ENCODE results near the gene IL31RA.
"Not testable (repeated sequence)": the region's sequence is repeated elsewhere in the genome, so short reads cannot be mapped to it uniquely, and the experiment has no call there.

IL31RA gene

DNA sequence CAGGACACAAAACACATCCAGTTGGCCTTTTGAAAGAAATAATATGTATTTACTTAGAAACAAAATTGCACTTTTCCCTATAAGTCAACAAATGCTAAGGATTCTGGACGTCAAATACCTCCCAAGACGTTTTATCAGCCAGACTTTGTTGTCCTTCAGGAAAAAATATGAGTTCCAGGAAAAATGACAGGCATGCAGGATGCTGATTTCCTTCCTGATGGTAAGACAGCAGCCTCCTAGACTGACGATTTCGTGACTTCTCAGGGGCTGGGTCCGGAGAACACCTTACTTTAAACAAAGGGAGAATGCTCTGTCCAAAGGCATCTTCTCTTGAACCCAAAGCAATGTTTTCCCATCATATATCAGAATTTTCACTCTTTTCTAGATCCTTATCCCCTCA, 74.6 kb downstream of the IL31RA start:
- DNase-seq (ENCODE audit: low read depth), result no peak

DNA sequence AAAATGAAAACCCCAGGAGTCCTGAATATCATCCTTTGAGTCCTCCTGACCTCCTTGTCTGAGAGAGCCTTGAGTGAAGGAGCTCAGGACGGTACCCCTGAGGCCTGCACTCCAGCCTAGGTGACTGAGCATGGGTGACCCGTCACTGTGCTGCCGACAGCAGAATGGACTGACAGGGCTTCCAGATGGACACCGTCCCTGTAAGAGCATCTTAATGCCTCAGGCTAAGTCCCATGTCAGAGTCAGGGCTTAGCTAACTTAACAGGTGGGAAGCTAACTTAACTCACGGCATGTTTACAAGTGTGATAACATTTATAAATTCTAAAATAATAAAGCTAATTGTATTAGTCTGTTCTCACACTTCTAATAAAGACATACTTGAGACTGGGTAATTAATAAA, 75.3 kb downstream of the IL31RA start:
- no peak for DNase-seq (ENCODE audit: low read depth)

DNA sequence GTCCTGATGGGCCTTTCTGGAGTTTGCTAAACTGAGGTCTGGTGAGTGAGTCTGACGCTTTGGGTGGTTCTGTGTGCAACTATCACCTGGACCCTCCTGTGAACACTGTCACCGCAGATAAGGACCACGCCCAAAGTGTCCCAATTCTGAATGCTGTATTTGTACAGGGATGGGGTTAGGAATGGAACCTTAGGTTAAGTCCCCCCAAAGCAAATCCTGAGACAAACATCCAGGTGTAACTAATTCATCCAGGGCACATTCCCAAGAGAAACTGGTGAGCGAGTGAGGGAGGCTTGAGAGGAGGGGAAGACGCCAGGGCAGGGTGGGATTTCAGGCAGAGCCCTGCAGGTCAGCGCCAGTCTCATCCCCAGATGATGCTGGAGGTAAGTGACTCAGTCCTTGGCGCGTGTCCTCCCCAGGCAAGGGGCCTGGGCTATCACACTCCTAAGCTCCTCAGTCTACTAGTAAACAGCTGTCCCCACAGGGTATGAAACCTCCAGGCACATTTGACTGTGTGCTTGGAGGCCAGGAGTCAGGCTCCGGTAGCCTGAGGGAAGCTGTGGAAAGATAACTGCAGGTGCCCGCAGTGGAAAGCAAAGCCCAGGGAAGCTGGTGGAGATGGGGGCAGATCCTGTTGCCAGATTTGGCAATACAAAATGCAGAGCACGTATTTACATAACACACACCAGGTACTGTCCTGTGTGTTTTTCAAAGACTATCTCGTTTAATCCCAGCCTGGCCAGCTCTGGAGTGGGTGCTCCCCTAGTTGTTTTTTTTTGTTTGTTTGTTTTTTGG, 76.9 kb downstream of the IL31RA start:
- DNase-seq (ENCODE audit: low read depth), result no peak

DNA sequence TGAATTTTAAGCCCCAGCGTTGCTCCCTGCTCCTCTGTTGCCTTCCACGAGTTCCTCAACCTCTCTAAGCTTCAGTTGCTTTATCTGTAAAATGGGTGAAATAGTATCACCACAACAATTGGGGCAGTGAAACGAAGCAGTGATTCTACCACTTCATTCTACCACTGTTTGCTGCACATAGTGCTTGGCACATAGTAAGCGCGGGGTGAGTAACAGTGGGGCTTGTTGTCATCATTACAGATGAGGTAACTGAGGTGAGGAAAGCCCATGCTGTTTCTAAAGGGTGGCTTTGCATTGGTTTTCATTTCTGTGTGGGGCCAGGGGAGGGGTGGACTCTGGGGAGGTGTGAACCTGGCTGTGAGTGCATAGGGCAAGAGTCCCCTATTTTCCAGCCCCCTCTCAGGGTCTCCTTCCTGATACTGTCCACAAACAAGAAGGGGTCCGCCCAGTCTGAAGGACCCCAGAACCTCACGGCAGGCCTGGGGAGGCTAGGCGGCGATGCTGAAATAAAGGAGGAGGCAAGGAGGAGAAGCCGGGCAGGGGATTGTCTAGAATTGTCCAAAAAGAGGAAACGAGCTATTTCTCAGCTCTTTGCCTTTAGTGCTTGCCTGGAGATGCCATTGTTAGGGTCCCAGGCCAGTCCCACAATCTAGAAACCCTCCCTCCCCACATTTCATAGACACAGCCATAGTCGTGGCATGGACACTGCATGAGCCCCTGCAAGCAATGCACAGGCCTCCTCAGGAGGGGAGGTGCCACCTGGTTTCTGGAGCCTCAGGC, 78.1 kb downstream of the IL31RA start:
- DNase-seq (ENCODE audit: low read depth), result no peak

DNA sequence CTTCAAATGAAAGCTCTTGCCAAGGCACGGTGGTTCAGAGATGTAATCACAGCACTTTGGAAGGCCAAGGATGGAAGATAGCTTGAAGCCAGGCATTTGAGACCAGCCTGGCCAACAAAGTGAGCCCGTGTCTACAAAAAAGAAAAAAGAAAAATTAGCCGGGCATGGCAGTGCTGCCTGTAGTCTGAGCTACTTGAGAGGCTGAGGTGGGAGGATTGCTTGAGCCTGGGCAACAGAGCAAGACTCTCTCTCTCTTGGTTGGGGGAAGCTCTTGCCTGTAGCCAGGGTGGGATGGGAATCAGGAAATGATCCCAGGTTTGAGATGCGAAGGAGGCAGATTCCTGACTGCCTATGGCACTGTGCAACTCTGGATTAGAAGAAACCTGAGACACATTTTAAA, 81.5 kb downstream of the IL31RA start:
- no peak for DNase-seq (ENCODE audit: low read depth)

DNA sequence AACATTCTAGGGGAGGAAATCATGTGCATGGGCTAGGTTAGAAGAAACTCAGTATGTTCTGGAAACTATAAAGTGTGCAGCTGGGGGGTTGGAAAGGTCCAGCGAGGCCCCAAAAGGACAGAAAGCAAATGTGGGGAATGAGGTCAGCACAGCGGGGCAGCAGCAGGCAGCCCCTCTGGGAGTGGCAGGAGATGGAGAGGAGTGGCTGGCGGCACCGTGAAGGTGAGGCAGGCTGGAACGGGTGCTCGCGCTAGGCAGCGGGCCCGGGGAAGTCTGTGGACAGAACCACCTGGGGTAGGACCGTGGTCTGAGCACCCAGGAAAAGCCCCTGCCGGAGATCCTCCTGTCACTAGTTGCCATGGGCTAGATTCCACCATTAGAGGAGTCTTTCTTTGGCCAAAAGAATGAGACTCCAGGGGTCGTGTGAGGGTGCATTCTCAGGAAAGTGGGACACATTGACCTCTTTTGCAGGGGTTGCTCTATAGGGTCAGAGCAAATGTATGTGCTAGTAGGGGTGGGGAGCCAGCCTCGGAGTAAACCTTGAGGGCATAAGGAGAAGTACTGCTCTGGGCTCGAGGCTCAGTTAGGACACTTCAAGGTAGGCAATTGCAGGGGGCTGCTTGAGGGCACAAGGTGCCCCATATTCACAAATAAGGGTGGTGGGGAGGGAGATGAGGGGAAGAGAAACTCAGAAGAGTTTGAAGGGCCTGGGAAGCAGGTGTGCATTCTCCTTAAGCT, 82.4 kb downstream of the IL31RA start:
- DNase-seq (ENCODE audit: low read depth), result no peak

DNA sequence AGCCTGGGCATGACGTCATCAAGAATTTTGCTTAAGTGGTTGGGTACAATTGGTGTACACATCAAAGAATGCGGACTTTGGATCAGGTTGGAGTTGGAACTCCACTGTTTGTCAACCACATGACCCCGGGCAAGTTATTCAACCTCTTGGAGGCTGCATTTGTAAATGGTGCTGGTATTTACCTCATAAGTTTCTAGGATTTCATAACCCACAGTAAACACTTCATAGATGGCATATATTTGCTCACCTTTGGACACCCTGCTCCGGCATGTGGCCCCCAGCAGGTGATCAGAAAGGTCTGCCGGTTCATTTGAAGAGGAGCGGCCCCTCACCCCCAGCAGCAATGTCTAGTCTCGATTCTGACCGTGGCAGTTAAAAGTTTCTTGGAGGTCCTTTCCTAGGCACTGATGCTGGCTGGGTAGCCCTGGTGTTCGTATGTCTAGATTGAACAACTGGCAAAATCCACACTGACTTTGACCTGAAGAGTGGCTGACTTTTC, 83.0 kb downstream of the IL31RA start:
- DNase-seq (ENCODE audit: low read depth), result no peak

DNA sequence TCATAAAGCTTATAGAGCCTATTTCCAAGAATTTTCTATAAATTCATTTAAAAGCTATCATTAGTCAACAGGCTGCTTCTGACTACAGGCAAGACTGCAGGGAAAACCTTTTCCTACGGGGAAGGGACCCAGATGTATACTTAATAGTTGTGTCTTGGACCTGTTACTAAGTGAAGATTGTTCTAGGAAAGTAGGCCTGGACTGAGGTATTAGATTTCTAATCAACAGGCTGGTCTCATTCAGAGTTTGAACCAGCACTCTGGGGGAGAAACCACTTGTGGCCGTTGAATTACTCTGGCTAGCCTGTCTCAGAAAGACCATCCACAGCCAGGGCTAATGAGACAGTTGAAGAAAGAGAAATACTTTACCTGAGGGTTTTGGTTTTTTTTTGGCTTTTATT, 83.6 kb downstream of the IL31RA start:
- DNase-seq (ENCODE audit: low read depth), result no peak

DNA sequence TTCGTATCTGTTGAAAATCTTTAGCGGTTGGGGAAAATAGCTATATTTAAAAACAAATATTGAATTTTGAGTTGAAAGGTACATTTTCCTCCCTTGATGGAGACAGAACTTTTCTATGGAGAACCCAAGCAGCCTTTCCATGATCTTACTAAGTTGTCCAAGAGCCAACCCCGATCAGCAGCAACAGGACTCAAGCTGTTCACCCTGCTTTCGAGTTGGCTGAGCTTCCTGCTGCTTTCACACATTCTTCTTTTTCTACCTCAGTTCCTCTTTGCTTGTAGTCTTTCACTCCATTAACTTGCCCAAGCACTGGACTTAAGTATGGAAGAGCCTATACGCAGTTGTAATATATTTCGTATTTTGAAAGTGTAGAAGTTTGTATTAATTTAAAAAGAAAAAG, 84.2 kb downstream of the IL31RA start:
- DNase-seq (ENCODE audit: low read depth), result no peak

DNA sequence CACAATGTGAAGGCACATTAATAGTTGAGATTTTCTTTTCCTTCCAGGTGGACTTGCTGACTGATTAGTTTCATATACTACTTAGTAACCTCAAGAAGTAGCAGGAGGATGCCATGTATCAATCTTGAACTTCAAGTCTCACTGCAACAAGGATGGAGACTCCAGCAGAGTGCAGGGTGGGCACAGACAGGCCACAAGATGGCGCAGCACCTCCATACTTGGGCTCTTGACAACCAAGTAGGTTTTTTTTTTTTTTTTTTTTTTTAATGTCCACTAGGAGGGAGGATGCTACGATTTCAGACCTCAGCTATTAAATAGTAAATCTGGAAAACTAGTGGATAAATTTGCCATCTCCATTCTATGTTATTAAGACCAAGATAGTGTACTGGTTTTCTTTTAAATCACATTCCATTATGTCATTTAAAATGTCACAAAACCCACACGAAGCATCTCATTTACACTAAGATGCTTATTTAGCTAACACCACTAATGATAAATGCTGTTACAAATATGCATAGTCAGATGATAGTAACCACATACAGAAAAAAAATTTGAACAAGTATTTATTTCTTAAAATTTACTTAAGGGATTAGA, 85.0 kb downstream of the IL31RA start:
- peak; percentile 90 for DNase-seq (ENCODE audit: low read depth)

DNA sequence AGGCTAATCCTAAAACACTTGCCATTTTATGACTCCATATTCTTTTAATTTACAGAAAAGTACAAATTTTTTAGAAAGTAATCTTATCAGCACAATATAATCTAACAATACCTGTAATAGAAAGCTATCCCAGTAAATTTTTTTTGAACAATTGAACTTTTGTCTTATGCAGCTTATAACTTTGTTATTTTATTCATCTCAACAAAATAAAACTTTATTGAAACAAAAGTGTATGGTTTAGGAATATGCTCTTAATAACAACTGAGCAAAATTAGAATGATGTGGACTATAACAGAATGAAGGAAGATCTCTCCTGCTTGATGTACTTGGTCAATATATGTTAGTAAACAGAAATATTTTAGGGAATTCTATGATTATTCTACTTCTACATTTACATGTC, 86.4 kb downstream of the IL31RA start:
- DNase-seq (ENCODE audit: low read depth), result not testable (repeated sequence)

DNA sequence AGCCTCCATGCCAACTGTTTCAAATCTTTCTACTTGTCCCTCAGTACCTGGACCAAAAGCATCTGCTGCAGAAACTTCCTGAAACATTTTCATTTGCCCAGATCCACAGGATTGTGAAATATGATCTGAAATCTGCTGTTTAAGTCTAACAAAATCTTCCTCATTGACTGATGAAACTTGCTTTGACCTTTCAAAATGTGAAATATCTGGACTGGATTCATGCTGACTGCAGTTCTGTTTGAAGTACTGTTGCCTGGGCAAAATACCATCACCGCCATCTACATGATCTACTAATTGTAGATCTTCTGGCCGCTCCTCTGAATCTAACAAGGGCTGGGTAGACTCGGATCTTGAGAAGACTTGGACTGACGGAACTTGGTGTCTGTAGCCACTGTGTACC, 90.0 kb downstream of the IL31RA start:
- not testable (repeated sequence) for DNase-seq (ENCODE audit: low read depth)

DNA sequence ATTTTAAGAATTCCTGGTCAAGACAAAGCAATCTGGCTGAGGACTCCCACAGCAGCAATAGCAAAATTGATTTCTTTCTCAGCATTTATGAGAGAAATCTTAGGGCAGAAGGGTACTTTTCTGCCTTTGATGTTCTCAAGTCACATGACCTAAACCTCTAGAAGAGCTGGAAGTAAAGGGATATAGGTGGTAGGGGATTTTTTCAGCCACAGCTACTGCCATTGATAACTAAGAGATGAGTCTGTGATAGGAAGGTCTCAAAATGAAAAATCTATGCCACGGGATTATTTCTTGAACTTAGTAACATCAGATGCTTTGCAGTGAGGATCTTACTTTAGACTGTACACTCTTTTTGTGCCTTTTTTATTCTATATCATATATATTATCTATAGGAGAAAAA, 108.1 kb downstream of the IL31RA start:
- DNase-seq (ENCODE audit: low read depth), result no peak

DNA sequence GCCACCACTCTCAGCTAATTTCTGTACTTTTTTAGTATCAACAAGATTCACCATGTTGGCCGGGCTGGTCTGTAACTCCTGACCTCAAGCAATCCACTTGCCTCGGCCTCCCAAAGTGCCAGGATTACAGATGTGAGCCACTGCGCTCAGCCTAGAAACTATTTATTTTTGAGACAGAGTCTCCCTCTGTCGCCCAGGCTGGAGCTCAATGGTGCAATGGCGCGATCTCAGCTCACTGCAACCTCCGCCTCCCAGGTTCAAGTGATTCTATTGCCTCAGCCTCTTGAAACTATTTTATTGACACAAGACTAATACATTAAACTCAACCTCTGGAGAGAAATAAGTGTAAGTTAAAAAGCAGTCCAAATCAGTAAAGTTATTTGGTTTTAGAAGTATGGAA, 109.6 kb downstream of the IL31RA start:
- DNase-seq (ENCODE audit: low read depth), result no peak

DNA sequence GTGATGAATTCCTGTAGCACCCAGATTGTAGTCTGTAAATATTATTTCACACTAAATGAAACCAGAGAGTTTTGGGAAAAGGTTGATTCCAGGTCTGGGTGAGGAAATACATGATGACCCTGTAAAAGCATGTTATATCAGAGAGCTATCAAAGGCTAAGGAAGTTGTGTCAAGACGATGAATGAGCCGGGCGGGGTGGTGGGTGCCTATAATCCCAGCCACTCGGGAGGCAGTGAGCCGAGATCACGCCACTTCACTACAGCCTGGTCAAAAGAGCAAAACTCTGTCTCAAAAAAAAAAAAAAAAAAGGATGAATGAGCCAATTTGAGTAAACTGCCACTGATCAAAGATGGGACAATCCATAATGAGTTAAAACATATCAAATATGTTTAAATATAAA, 114.4 kb downstream of the IL31RA start:
- DNase-seq (ENCODE audit: low read depth), result no peak

DNA sequence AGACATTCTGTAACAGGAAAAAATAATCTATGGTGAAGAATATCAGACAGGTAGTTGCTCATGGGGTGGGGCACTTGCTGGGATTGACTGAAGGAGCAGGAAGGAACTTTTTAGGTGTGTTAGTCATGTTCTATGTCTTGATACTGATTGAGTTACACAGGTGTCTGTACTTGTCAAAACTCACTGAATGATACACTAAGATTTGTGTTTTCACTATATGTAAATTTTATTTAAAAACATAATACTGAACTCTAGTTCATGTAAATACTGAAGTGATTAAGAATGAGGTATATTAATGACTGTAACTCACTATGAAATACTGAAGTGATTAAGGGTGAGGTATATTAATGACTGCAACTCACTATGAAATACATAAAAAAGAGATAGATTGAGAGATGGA, 115.1 kb downstream of the IL31RA start:
- no peak for DNase-seq (ENCODE audit: low read depth)

DNA sequence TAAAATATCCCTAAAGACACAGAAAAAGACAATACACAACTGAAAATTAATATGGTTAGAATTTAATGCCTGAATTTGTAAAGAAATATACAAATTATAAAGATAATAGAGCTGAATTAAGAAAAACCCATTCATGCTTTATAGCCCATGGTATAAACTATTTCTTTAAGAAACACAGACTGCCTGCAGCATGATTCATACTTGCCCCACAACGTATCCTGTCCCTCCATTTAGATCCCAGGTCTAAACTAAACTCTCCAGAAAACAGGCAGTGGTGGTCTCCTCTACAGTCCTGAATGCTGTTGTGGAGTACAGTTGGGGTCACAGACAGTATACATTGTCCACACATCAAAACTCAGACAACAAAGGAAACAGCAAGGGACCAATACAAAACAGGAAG, 118.8 kb downstream of the IL31RA start:
- peak; percentile 54 for DNase-seq (ENCODE audit: low read depth)

Measured in ELR (cell line).